IMR-90 (cell line): ENCODE results near the gene KDM8. TPM values are rescaled to one million over a fixed set of nuclear protein-coding genes. Genes with fewer than 3 reads are reported as not detected.

ENCODE experiments used
- BHLHE40 ChIP-seq: fragments of 150-350 bp; IDR thresholded peaks from 2 replicates; pipeline ENCODE4 v1.6.1; 2016; ENCODE audit warnings: mild to moderate bottlenecking, low read depth, low read length
- CEBPB ChIP-seq: IDR thresholded peaks from 2 replicates; pipeline ENCODE4 v1.6.1; 2012; ENCODE audit warnings: low read depth, low read length, improper control_type of control experiment
- MAFK ChIP-seq: IDR thresholded peaks from 2 replicates; pipeline ENCODE4 v1.6.1; 2012; ENCODE audit warnings: low read depth, low read length, improper control_type of control experiment
- MXI1 ChIP-seq: IDR thresholded peaks from 2 replicates; pipeline ENCODE4 v1.6.1; 2012; ENCODE audit warnings: low read depth, mild to moderate bottlenecking, low read length, moderate library complexity, borderline replicate concordance
- POLR2A ChIP-seq: IDR thresholded peaks from 2 replicates; pipeline ENCODE4 v1.6.1; 2012; ENCODE audit warnings: mild to moderate bottlenecking, low read depth, low read length
- RAD21 ChIP-seq: IDR thresholded peaks from 2 replicates; pipeline ENCODE4 v1.6.1; 2012; ENCODE audit warnings: low read length, improper control_type of control experiment
- polyA plus RNA-seq, 3 experiments: library from polyadenylated mRNA; depleted of rRNA; stranded (reverse); fragments of >200 nt; gene quantifications; 2 replicates each; pipeline ENCODE4 v1.2.3, GENCODE V29; 2012; ENCODE audit warnings: low replicate concordance in 1 of 3
- total RNA-seq: library from RNA; depleted of rRNA; stranded (reverse); fragments of >200 nt; gene quantifications from 2 replicates; pipeline ENCODE4 v1.2.3, GENCODE V29; 2012
- TF ChIP-seq, protein P1 (sequence below): fragments of 150-350 bp; IDR thresholded peaks from 2 replicates; pipeline ENCODE4 v1.6.1; 2017; ENCODE audit warnings: mild to moderate bottlenecking, antibody characterized with exemption, low read length, low read depth

The KDM8 gene
- total and polyA plus RNA-seq, 2 of the 4 experiments (the other 2 are of a cell fraction) = 3.2 to 3.8 TPM

GRCh38 chr16:27235055-27235937 is 32.0 kb downstream of the KDM8 start (continued):
- TF ChIP-seq MXI1 (peak; percentile 82), MAFK (no peak), RAD21 (peak; percentile 92), POLR2A (no peak), BHLHE40 (no peak), CEBPB (no peak)
- TF ChIP-seq, protein P1, sequence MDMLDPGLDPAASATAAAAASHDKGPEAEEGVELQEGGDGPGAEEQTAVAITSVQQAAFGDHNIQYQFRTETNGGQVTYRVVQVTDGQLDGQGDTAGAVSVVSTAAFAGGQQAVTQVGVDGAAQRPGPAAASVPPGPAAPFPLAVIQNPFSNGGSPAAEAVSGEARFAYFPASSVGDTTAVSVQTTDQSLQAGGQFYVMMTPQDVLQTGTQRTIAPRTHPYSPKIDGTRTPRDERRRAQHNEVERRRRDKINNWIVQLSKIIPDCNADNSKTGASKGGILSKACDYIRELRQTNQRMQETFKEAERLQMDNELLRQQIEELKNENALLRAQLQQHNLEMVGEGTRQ = 0 out of 2 replicates have a peak, but pooled peaks have one; percentile 44
